Activated T-cell treated with anti-CD3 and anti-CD28 coated beads, Interleukin-2, amount 50 U/mL, for 1 hour (primary cell): Measurements from ENCODE around the gene FOXA2.
"Not testable (repeated sequence)": the region's sequence is repeated elsewhere in the genome, so short reads cannot be mapped to it uniquely, and the experiment has no call there.

Experiments
- DNase-seq: peaks from one replicate; pipeline ENCODE4 v3.0.0-alpha.2; 2020

FOXA2 gene

GRCh38 chr20:22567944-22568871 is 16.2 kb downstream of the FOXA2 start:
- no peak for DNase-seq

GRCh38 chr20:22566876-22567658 is 17.3 kb downstream of the FOXA2 start:
- DNase-seq, result no peak

- DNase-seq, result no peak
Measured at GRCh38 chr20:22563062-22563965, 21.1 kb downstream of the FOXA2 start.

GRCh38 chr20:22562620-22563019 is 21.8 kb downstream of the FOXA2 start:
- DNase-seq, result no peak

- no peak for DNase-seq
Measured at GRCh38 chr20:22561965-22562577, 22.3 kb downstream of the FOXA2 start.

- DNase-seq, result no peak
Measured at GRCh38 chr20:22560817-22561216, 23.6 kb downstream of the FOXA2 start.

- no peak for DNase-seq
Measured at GRCh38 chr20:22559711-22560318, 24.6 kb downstream of the FOXA2 start.

- no peak for DNase-seq
Measured at GRCh38 chr20:22557403-22558276, 26.7 kb downstream of the FOXA2 start.

- DNase-seq, result no peak
Measured at GRCh38 chr20:22556565-22557056, 27.8 kb downstream of the FOXA2 start.

GRCh38 chr20:22555791-22556564 is 28.4 kb downstream of the FOXA2 start:
- DNase-seq, result no peak

- no peak for DNase-seq
Measured at GRCh38 chr20:22554391-22554790, 30.0 kb downstream of the FOXA2 start.

- DNase-seq, result not testable (repeated sequence)
Measured at GRCh38 chr20:22550514-22550913, 33.9 kb downstream of the FOXA2 start.

- DNase-seq, result no peak
Measured at GRCh38 chr20:22548040-22548439, 36.3 kb downstream of the FOXA2 start.

- no peak for DNase-seq
Measured at GRCh38 chr20:22546344-22546743, 38.0 kb downstream of the FOXA2 start.

GRCh38 chr20:22545045-22545444 is 39.3 kb downstream of the FOXA2 start:
- DNase-seq, result no peak

GRCh38 chr20:22544462-22544861 is 39.9 kb downstream of the FOXA2 start:
- no peak for DNase-seq

GRCh38 chr20:22542427-22542826 is 41.9 kb downstream of the FOXA2 start:
- no peak for DNase-seq

- DNase-seq, result no peak
Measured at GRCh38 chr20:22540832-22541231, 43.5 kb downstream of the FOXA2 start.

GRCh38 chr20:22536956-22537756 is 47.2 kb downstream of the FOXA2 start:
- DNase-seq, result no peak
